Tibial artery (tissue), 4 donors: Measurements from ENCODE around the gene ACR.

Experiments used
- DNase-seq, 2 donors: peaks; one replicate each; pipeline ENCODE4 v3.0.0-alpha.2; 2019
- H3K27ac ChIP-seq, 2 donors: fragments of 200-600 bp; sonication (generic) in 1 of 2; 1 replicate in 1 of 2; 2 replicates in 1 of 2; pipeline ENCODE4 v1.5.1; 2018 to 2019; ENCODE audit warnings: mild to moderate bottlenecking in 1 of 2
- H3K27me3 ChIP-seq, 2 donors: fragments of 200-600 bp; sonication (generic) in 1 of 2; one replicate each; pipeline versions ENCODE4 v1.5.1 to v1.6.0; 2016 to 2019
- H3K36me3 ChIP-seq, 3 donors: fragments of 200-600 bp; sonication (generic) in 2 of 3; one replicate each; pipeline ENCODE4 v1.5.1; 2016 to 2019; ENCODE audit warnings: mild to moderate bottlenecking in 2 of 3
- H3K4me1 ChIP-seq, 4 donors: fragments of 200-600 bp; sonication (generic) in 2 of 4; 1 replicate in 3 of 4; 2 replicates in 1 of 4; pipeline ENCODE4 v1.5.1; 2016 to 2019
- H3K4me3 ChIP-seq, 2 donors: fragments of 200-600 bp; sonication (generic) in 1 of 2; 1 replicate in 1 of 2; 2 replicates in 1 of 2; pipeline ENCODE4 v1.5.1; 2018 to 2019; ENCODE audit warnings: mild to moderate bottlenecking in 2 of 2
- H3K9me3 ChIP-seq, 3 donors: fragments of 200-600 bp; sonication (generic) in 1 of 3; one replicate each; pipeline ENCODE4 v1.5.1; 2016 to 2019
- intact Hi-C: fragments of 100-400 bp; cut with DNase I; formaldehyde crosslinking; loops from one replicate; pipeline ENCODE4 v1.15.0; 2023; ENCODE audit warnings: low total_unique reads
- TF ChIP-seq, protein P1 (sequence below), 2 experiments: fragments of 200-600 bp in 1 of 2; fragments of 450-650 bp in 1 of 2; IDR thresholded peaks; one replicate each; pipeline ENCODE4 v1.5.1; 2017 to 2019; ENCODE audit warnings: antibody characterized with exemption in 2 of 2, mild to moderate bottlenecking in 1 of 2, moderate library complexity in 1 of 2

ACR gene

DNA sequence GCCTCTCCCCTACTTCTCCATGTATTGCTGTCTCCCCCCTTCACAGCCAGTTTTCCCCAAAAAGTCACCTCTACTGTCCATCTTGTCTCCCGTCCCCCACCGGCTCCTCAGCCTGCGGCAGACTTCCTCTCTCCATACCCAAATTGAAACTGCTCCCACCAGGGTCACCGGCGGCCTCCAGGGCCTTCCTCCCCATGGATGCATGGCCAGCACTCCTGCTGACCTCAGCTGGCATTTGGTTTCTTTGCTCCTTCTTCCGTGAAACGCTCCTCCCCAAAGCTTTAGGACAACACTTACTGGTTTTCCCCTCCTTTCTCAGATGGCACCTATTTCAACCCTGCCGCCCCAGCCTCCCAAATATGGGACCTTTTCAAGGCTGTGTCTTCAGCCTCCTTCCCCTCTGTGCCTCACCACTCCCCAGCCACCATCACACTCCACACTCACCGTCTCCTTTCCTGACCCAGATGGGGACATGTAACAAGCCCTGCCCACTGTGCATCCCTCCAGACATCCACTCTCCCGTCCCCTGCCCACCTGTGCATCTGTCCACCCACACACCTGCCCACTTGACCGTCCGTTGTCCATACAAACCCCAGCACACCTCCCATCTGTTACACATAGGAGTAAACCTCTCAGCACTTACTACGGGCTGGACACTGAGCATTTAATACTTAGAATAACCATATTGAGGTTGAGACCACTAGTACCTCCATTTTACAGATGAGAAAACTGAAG is 21.5 kb upstream of the ACR start:
- Histone ChIP-seq H3K27me3 (peaks cover 0 to 31% of the 10 kb centered on the region in 2 donors), H3K4me1 (peaks cover 0 to 15% (median 0%) of the 10 kb centered on the region in 4 donors), H3K36me3 (no peaks in the 10 kb centered on the region), H3K4me3 (no peak overlapping the region), H3K27ac (no peak overlapping the region), H3K9me3 (no peaks in the 10 kb centered on the region)
- intact Hi-C loops: no loop called here
- DNase-seq: no peak
- TF ChIP-seq, protein P1, sequence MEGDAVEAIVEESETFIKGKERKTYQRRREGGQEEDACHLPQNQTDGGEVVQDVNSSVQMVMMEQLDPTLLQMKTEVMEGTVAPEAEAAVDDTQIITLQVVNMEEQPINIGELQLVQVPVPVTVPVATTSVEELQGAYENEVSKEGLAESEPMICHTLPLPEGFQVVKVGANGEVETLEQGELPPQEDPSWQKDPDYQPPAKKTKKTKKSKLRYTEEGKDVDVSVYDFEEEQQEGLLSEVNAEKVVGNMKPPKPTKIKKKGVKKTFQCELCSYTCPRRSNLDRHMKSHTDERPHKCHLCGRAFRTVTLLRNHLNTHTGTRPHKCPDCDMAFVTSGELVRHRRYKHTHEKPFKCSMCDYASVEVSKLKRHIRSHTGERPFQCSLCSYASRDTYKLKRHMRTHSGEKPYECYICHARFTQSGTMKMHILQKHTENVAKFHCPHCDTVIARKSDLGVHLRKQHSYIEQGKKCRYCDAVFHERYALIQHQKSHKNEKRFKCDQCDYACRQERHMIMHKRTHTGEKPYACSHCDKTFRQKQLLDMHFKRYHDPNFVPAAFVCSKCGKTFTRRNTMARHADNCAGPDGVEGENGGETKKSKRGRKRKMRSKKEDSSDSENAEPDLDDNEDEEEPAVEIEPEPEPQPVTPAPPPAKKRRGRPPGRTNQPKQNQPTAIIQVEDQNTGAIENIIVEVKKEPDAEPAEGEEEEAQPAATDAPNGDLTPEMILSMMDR (IDR thresholded peaks at IDR 0.05): no peak

GRCh38 chr22:50717709-50718351 is 20.2 kb upstream of the ACR start:
- H3K27me3 ChIP-seq: peaks cover 0 to 44% of the 10 kb centered on the region in 2 donors
- TF ChIP-seq, protein P1 (IDR thresholded peaks at IDR 0.05): no peak
- no peaks in the 10 kb centered on the region for H3K9me3 ChIP-seq
- peaks cover 0 to 15% (median 0%) of the 10 kb centered on the region in 4 donors for H3K4me1 ChIP-seq
- H3K4me3 ChIP-seq: no peak overlapping the region
- intact Hi-C loops: no loop called here
- no peak overlapping the region for H3K27ac ChIP-seq
- no peak for DNase-seq
- H3K36me3 ChIP-seq: no peaks in the 10 kb centered on the region

DNA sequence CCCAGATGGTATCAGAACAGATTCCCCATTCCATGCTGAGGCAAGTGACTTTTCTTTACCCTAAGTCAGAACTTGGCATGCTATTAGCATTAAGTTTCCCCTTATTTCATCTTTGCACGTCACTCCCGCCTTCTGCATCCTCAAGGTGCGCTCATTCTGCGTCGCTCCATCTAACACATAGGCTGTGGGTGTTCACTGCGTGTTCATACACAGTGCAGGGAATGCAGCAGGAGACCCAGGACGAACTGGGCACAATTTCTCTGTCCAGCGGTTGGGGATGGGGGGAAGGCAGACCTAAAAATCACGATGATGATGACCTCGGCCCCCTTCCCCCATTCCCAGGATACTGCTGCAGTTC is 19.7 kb upstream of the ACR start:
- no peaks in the 10 kb centered on the region for H3K9me3 ChIP-seq
- intact Hi-C loops: no loop called here
- no peak for DNase-seq
- no peak overlapping the region for H3K27ac ChIP-seq
- TF ChIP-seq, protein P1 (IDR thresholded peaks at IDR 0.05): no peak
- no peaks in the 10 kb centered on the region for H3K36me3 ChIP-seq
- peaks cover 0 to 15% (median 0%) of the 10 kb centered on the region in 4 donors for H3K4me1 ChIP-seq
- peaks cover 0 to 48% of the 10 kb centered on the region in 2 donors for H3K27me3 ChIP-seq
- H3K4me3 ChIP-seq: no peak overlapping the region

- intact Hi-C loops: no loop called here
- H3K27me3 ChIP-seq: peaks cover 0 to 48% of the 10 kb centered on the region in 2 donors
- H3K36me3 ChIP-seq: no peaks in the 10 kb centered on the region
Measured at GRCh38 chr22:50719814-50720300, 18.1 kb upstream of the ACR start.

DNA sequence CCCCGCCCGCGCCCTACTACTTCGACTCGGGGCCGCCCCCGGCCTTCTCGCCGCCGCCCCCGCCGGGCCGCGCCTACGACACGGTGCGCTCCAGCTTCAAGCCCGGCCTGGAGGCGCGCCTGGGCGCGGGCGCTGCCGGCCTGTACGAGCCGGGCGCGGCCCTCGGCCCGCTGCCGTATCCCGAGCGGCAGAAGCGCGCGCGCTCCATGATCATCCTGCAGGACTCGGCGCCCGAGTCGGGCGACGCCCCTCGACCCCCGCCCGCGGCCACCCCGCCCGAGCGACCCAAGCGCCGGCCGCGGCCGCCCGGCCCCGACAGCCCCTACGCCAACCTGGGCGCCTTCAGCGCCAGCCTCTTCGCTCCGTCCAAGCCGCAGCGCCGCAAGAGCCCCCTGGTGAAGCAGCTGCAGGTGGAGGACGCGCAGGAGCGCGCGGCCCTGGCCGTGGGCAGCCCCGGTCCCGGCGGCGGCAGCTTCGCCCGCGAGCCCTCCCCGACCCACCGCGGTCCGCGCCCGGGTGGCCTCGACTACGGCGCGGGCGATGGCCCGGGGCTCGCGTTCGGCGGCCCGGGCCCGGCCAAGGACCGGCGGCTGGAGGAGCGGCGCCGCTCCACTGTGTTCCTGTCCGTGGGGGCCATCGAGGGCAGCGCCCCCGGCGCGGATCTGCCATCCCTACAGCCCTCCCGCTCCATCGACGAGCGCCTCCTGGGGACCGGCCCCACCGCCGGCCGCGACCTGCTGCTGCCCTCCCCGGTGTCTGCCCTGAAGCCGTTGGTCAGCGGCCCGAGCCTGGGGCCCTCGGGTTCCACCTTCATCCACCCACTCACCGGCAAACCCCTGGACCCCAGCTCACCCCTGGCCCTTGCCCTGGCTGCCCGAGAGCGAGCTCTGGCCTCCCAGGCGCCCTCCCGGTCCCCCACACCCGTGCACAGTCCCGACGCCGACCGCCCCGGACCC is 17.4 kb upstream of the ACR start:
- Histone ChIP-seq H3K27me3 (peaks cover 0 to 48% of the 10 kb centered on the region in 2 donors), H3K4me1 (peaks cover 0 to 15% (median 0%) of the 10 kb centered on the region in 4 donors), H3K9me3 (no peaks in the 10 kb centered on the region), H3K27ac (no peak overlapping the region), H3K36me3 (no peaks in the 10 kb centered on the region), H3K4me3 (no peak overlapping the region)
- intact Hi-C loops: no loop called here
- TF ChIP-seq, protein P1 (IDR thresholded peaks at IDR 0.05): no peak
- DNase-seq: no peak

More at GRCh38 chr22:50719814-50720300, 18.1 kb upstream of the ACR start:
- Histone ChIP-seq H3K9me3 (no peaks in the 10 kb centered on the region), H3K4me3 (no peak overlapping the region), H3K4me1 (peaks cover 0 to 15% (median 0%) of the 10 kb centered on the region in 4 donors), H3K27ac (no peak overlapping the region)
- TF ChIP-seq, protein P1 (IDR thresholded peaks at IDR 0.05): no peak
- no peak for DNase-seq
